Measurements from ENCODE around the gene CSF2RB.

CSF2RB gene

DNA sequence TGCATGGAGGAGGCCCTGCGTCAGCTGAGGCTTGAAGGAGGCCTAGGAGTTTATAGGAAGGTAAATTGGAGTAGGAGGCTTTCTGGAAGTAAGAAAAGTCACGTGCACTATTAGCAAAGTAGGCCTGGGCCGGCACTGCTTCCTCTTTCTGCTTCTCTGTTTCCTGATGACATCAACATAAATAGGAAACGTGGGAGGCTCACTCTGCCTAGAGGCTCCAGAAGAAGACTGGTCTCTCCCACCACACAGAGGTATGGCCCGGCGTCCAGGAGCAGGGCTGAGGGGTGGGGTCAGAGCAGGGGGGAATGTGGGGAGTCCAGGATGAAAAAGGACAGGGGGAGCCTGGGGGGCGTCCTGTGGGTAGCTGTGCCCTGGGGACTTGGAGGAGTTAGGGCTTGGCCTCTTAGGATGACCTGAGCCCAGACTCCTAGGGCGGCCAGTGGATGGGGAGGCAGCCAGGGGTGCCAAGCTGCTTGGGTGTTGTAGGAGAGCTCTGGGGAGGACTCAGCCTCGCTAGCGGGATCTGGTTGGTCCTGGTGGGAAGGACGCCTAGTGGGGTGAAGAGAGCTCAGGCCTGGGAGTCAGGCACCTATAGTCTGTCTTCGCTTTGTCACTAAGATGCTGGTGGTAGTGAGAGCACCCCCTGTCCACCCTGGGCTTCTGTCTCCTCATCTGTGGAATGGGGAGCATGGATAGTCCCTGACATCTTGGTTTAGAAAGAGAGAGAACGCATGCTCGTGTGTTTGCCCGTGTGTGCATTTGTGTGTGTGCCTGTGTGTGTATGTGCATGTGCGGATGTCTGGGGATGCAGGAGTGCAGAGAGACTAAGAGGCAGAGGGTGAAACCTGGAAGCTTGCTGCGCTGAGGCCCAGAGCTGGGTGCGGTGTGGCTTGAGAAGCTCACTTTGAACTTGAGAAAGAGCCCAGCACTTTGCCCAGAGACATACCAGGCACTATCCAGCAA is at the start of gene CSF2RB:
TSS of gene CSF2RB (plus strand) at position 202 of the 963 bp plus-strand sequence. CDS start 8,580 bp downstream, outside the sequence.
- no peak for DNase-seq (ENCODE audit: low read depth, low spot score)

DNA sequence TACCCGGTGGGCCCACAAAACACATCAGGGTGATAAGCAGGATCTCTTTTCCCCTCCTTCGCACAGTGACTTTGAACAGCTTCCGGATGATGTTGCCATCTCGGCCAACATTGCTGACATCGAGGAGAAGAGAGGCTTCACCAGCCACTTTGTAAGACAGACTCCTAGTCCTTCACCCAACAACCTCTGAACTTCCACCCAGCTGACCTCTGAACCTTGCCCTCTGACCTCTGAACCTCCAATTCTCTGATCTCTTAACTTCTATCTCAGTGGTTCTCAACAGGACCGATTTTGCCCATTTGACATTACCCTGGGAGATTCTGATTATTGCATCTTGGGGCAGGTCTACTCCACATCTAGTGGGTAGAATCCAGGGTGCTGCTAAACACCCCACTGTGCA is 49.4 kb upstream of the CSF2RB start:
- no peak for DNase-seq (ENCODE audit: low read depth, low spot score)

- no peak for DNase-seq (ENCODE audit: low read depth, low spot score)
These were observed 48.8 kb upstream of the CSF2RB start for GRCh38 chr22:36864454-36865215.

DNA sequence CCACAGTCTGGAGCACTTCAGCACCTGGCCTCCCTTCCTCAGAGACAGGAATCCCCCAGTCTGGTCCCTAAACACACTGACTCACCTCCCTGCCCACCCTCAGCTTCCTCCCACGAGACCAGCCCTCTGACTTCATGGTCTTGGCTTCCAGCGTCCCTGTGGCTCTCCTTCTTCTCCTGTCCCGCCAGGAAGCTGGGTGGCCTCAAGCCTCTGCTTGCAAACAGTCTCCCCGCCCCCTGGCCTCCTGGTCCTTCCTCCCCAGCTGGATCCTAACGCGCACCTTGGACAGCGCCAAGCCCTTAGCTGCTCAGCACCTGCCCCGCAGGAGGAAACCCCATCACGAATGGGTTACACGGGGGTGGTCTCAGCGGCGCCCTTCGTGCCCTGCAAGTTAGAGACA is 48.1 kb upstream of the CSF2RB start:
- DNase-seq (ENCODE audit: low read depth, low spot score), result no peak

GRCh38 chr22:36867695-36868094 is 45.7 kb upstream of the CSF2RB start:
- no peak for DNase-seq (ENCODE audit: low read depth, low spot score)

DNA sequence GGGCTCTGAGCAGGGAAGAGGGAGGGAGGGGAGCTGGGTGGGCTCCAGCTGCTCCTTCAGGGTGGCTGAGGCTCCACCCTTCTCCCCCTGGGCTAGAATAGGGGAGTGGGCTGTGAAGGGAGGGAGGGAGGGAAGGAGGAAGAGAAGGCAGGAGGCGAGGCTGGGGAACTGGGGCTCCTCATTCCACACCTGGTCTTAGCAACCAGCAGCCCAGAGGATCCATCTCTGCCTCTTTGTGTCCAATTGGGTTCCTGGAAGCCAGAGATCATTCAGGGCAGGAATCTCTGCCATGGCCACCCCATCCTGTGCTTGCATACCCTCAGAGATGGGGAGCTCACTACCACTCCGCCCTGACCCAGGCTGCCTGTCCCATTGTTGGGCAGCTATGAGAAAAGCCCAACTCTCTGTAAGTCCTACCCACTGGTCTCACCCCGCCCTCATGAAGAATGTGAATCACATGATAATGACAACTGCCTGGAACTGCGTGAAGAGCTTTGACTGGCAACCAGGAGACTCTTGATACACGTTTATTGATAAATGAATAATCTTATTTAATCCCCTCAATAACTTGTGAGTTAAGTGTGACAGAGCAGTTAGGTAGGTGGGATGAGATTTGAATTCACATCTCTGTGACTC is 44.8 kb upstream of the CSF2RB start:
- DNase-seq (ENCODE audit: low read depth, low spot score), result no peak

DNA sequence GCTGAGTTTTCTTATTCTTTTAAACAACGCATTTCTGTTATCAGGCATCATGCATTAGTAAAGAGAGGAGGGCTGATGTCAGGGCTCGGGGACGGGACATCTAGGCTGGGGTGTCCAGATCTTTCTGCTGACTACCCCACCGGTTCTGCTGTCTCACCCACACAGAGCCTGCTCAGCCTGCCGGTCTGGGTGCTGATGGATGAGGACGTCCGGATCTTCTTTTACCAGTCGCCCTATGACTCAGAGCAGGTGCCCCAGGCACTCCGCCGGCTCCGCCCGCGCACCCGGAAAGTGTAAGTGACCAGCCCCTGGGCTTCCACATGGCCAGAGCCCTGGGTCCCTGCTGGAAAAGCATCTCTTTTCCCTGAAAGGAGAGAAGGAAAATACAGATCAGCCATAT is 43.2 kb upstream of the CSF2RB start:
- DNase-seq (ENCODE audit: low read depth, low spot score), result no peak

- DNase-seq (ENCODE audit: low read depth, low spot score), result no peak
These were observed 41.8 kb upstream of the CSF2RB start for GRCh38 chr22:36871669-36872081.

DNA sequence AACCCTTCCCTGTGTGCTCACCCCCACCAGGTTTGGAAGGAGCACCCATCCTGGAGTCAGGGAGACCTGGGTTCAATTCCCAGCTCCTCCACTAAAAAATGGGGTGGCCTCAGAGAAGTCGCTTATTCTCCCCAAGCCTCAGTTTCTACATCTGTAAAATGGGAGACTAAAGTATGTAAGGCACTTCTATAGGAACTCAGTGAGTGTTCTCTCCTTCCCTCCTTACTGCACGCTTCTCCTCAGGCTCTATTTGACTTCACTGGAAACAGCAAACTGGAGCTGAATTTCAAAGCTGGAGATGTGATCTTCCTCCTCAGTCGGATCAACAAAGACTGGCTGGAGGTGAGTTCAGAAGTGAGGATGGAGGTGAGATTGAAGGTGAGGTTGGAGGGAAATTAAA is 41.3 kb upstream of the CSF2RB start:
- no peak for DNase-seq (ENCODE audit: low read depth, low spot score)

DNA sequence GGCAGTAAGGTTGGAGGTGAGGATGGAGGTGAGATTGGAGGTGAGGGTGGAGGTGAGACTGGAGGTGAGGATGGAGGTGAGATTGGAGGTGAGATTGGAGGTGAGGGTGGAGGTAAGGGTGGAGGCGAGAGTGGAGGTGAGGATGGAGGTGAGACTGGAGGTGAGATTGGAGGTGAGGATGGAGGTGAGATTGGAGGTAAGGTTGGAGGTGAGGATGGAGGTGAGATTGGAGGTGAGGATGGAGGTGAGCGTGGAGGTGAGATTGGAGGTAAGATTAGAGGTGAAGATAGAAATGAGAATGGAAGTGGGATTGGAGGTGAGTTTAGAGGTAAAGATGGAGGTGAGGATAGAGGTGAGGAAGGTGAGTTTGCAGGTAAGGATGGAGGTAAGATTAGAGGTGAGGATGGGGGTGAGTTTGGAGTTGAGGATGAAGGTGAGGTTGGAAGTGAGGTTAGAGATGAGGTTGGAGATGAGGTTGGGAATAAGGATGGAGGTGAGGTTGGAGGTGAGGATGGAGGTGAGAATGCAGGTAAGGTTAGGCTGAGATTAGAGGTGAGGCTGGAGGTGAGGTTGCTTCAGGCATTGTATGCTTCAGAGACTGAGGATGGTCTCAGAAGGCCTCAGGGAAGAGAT is 40.4 kb upstream of the CSF2RB start:
- DNase-seq (ENCODE audit: low read depth, low spot score), result no peak

- no peak for DNase-seq (ENCODE audit: low read depth, low spot score)
These were observed 39.7 kb upstream of the CSF2RB start for GRCh38 chr22:36873614-36874308.

GRCh38 chr22:36874309-36874696 is 39.1 kb upstream of the CSF2RB start:
- DNase-seq (ENCODE audit: low read depth, low spot score), result no peak

DNA sequence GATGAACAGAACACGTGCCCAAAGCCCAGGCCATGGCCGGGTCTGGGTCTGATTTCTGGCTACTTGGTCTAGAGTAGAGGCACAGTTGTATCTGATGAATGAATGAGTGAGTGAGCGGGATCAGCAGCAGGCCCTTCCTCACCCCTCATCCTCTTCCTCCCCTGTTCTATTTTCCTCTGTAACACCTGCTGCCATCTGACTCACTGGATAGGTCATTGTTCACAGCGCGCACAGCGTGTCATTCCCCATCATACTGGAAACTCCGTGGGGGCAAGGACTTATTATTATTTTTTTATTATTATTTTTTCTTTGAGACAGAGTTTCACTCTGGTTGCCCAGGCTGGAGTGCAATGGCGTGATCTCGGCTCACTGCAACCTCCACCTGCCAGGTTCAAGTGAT is 38.7 kb upstream of the CSF2RB start:
- DNase-seq (ENCODE audit: low read depth, low spot score), result no peak

- no peak for DNase-seq (ENCODE audit: low read depth, low spot score)
These were observed 37.7 kb upstream of the CSF2RB start for GRCh38 chr22:36875741-36876140.

- no peak for DNase-seq (ENCODE audit: low read depth, low spot score)
These were observed 33.7 kb upstream of the CSF2RB start for GRCh38 chr22:36879775-36880174.

DNA sequence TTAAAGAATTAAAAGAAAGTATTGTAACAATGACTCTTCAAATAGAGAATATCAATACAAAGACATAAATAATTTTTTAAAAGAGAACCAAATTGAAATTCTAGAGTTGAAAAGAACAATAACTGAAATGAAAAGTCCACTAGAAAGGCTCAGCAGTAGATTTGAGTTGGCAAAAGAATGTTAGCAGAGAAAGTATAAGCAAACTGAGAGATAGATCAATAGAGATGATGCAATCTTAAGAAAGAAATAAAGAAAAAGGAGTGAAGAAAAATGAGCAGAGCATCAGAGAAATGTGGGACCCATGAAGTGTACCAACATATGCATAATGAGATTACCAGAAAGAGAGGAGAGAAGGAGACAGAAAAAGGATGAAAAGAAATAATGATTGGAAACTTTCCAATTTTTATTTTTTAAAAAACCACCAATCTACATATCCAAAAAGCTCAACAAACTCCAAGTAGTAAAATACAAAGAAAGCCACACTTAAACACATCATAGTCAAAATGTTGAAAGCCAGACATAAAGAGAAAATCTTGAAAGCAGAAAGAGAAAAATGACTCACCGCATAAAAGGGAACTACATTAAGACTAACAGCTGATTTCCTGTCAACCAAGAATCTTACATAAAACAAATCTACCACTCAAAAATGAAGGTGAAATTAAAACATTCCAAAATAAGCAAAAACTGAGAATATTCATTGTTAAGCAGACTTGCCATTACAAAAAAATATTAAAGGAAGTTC is 31.8 kb upstream of the CSF2RB start:
- DNase-seq (ENCODE audit: low read depth, low spot score), result no peak

GRCh38 chr22:36884349-36885158 is 28.9 kb upstream of the CSF2RB start:
- no peak for DNase-seq (ENCODE audit: low read depth, low spot score)

DNA sequence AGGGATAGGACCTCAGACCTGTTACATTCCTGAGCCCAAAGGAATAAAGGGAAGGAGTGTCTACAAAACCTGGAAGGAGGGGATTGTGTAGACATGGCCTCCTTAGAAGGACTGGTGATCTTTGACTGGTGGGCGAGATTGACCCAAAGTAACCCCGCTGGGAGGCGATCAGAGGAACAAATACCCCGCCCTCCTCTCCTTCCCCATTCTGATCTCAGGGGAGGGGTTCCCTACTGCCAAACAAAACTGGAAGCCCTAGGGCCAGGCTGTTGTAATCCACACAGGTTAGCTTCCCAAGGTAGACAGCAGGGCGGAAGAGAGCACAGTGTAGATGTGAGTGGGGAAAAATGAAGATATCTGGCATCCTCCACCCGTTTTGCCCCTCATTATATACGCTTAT is 28.0 kb upstream of the CSF2RB start:
- DNase-seq (ENCODE audit: low read depth, low spot score), result no peak

GRCh38 chr22:36886016-36886415 is 27.4 kb upstream of the CSF2RB start:
- no peak for DNase-seq (ENCODE audit: low read depth, low spot score)

- no peak for DNase-seq (ENCODE audit: low read depth, low spot score)
These were observed 26.3 kb upstream of the CSF2RB start for GRCh38 chr22:36887162-36887561.

Data from activated naive CD8-positive, alpha-beta T cell treated with anti-CD3 and anti-CD28 coated beads, Interleukin-2, amount 50 U/mL, for 16 hours (primary cell).